Sigmoid colon (tissue), 7 donors: ENCODE results near the gene SAAL1. TPM values are rescaled to one million over a fixed set of nuclear protein-coding genes. Genes with fewer than 3 reads are reported as not detected.
"Not testable (repeated sequence)": the region's sequence is repeated elsewhere in the genome, so short reads cannot be mapped to it uniquely, and the experiment has no call there.

Experiments
- DNase-seq: peaks from one replicate; pipeline ENCODE4 v3.0.0-alpha.2; 2019
- H3K27ac ChIP-seq, 4 donors: fragments of 200-600 bp; sonication (generic); one replicate each; pipeline ENCODE4 v1.5.1; 2016 to 2019; ENCODE audit warnings: mild to moderate bottlenecking in 1 of 4
- H3K27me3 ChIP-seq, 3 donors: fragments of 200-600 bp; sonication (generic); one replicate each; pipeline ENCODE4 v1.5.1; 2019; ENCODE audit warnings: mild to moderate bottlenecking in 1 of 3
- H3K36me3 ChIP-seq, 4 donors: fragments of 200-600 bp; sonication (generic); one replicate each; pipeline ENCODE4 v1.5.1; 2016 to 2019
- H3K4me1 ChIP-seq, 4 donors: fragments of 200-600 bp; sonication (generic); one replicate each; pipeline ENCODE4 v1.5.1; 2017 to 2019
- H3K4me3 ChIP-seq, 4 donors: fragments of 200-600 bp; sonication (generic); one replicate each; pipeline ENCODE4 v1.5.1; 2017 to 2019; ENCODE audit warnings: mild to moderate bottlenecking in 2 of 4, moderate library complexity in 1 of 4
- H3K9me3 ChIP-seq, 4 donors: fragments of 200-600 bp in 3 of 4; sonication (generic) in 3 of 4; one replicate each; pipeline versions ENCODE4 v1.5.1 to v1.6.1; 2013 to 2019
- EP300 ChIP-seq, 4 donors: sonication (generic); formaldehyde crosslinking; IDR thresholded peaks; one replicate each; pipeline ENCODE4 v1.6.1; 2017; ENCODE audit warnings: antibody characterized with exemption in 4 of 4
- POLR2A ChIP-seq, 2 donors: fragments of 450-650 bp; IDR thresholded peaks; one replicate each; pipeline ENCODE4 v1.6.1; 2016; ENCODE audit warnings: antibody characterized with exemption in 2 of 2, mild to moderate bottlenecking in 2 of 2, moderate library complexity in 2 of 2
- POLR2AphosphoS5 ChIP-seq, 4 donors: sonication (generic); formaldehyde crosslinking; IDR thresholded peaks; one replicate each; pipeline ENCODE4 v1.6.1; 2017; ENCODE audit warnings: antibody characterized with exemption in 4 of 4
- WGBS, 2 donors: extraction: QIAGEN DNeasy Blood & Tissue Kit; methylation state at CpG; one replicate each; pipeline ENCODE4 v1.1.7; 2013; 5-methylcytosine and 5-hydroxymethylcytosine counted together
- intact Hi-C: fragments of 100-400 bp; cut with DNase I; formaldehyde crosslinking; loops from one replicate; pipeline ENCODE4 v1.15.1; 2023
- polyA plus RNA-seq, 3 donors: library from polyadenylated mRNA; stranded (reverse); fragments of 200-250 nt; gene quantifications; one replicate each; pipeline ENCODE4 v1.2.3, GENCODE V29; 2013
- total RNA-seq, 4 donors: library from RNA; depleted of rRNA; stranded (reverse); fragments of >200 nt; gene quantifications; one replicate each; pipeline ENCODE4 v1.1.0, GENCODE V29; 2016
- TF ChIP-seq, protein P1 (sequence below), 4 experiments: fragments of 450-650 bp in 3 of 4; fragments of 200-600 bp in 1 of 4; IDR thresholded peaks; one replicate each; pipeline ENCODE4 v1.5.1; 2016 to 2019; ENCODE audit warnings: antibody characterized with exemption in 4 of 4, mild to moderate bottlenecking in 3 of 4, moderate library complexity in 2 of 4
- donor health status: healthy with polysubstance abuse.
- donor health status: Bipolar disorder and iron deficiency.
- donor health status: healthy.

The SAAL1 gene
- total and polyA plus RNA-seq, 7 donors = 7.2 to 14.4 (median 11.5) TPM

- H3K4me3 ChIP-seq = no peak overlapping the region
- no peaks in the 10 kb centered on the region for H3K27me3 ChIP-seq
- no peak for DNase-seq
- H3K27ac ChIP-seq = no peak overlapping the region
- H3K4me1 ChIP-seq = no peaks in the 10 kb centered on the region
- intact Hi-C loops = no loop called here
- WGBS, 2 donors = 70 to 74% methylated on average over 5 of the region's 5 CpGs
- no peaks in the 10 kb centered on the region for H3K36me3 ChIP-seq
- H3K9me3 ChIP-seq = no peaks in the 10 kb centered on the region
- TF ChIP-seq POLR2A (IDR thresholded peaks at IDR 0.05) (no peak), EP300 (IDR thresholded peaks at IDR 0.05) (no peak), POLR2AphosphoS5 (IDR thresholded peaks at IDR 0.05) (no peak)
- TF ChIP-seq, protein P1, sequence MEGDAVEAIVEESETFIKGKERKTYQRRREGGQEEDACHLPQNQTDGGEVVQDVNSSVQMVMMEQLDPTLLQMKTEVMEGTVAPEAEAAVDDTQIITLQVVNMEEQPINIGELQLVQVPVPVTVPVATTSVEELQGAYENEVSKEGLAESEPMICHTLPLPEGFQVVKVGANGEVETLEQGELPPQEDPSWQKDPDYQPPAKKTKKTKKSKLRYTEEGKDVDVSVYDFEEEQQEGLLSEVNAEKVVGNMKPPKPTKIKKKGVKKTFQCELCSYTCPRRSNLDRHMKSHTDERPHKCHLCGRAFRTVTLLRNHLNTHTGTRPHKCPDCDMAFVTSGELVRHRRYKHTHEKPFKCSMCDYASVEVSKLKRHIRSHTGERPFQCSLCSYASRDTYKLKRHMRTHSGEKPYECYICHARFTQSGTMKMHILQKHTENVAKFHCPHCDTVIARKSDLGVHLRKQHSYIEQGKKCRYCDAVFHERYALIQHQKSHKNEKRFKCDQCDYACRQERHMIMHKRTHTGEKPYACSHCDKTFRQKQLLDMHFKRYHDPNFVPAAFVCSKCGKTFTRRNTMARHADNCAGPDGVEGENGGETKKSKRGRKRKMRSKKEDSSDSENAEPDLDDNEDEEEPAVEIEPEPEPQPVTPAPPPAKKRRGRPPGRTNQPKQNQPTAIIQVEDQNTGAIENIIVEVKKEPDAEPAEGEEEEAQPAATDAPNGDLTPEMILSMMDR (IDR thresholded peaks at IDR 0.05) = no peak
Observed at GRCh38 chr11:18144243-18144642, 38.4 kb upstream of the SAAL1 start.

GRCh38 chr11:18140145-18140544, 34.3 kb upstream of the SAAL1 start:
- no peaks in the 10 kb centered on the region for H3K9me3 ChIP-seq
- DNase-seq = no peak
- intact Hi-C loops = no loop called here
- no peaks in the 10 kb centered on the region for H3K27me3 ChIP-seq
- H3K27ac ChIP-seq = no peak overlapping the region
- no peaks in the 10 kb centered on the region for H3K36me3 ChIP-seq
- H3K4me3 ChIP-seq = no peak overlapping the region
- 92 to 97% methylated on average over 2 of the region's 2 CpGs for WGBS, 2 donors
- TF ChIP-seq POLR2AphosphoS5 (IDR thresholded peaks at IDR 0.05) (no peak), POLR2A (IDR thresholded peaks at IDR 0.05) (no peak), EP300 (IDR thresholded peaks at IDR 0.05) (no peak)
- TF ChIP-seq, protein P1 (IDR thresholded peaks at IDR 0.05) = no peak
- H3K4me1 ChIP-seq = no peaks in the 10 kb centered on the region

GRCh38 chr11:18137186-18137800, 31.4 kb upstream of the SAAL1 start:
- no peaks in the 10 kb centered on the region for H3K9me3 ChIP-seq
- H3K4me1 ChIP-seq = no peaks in the 10 kb centered on the region
- TF ChIP-seq, protein P1 (IDR thresholded peaks at IDR 0.05) = no peak
- TF ChIP-seq EP300 (IDR thresholded peaks at IDR 0.05) = no peak
- no peak for TF ChIP-seq POLR2AphosphoS5 (IDR thresholded peaks at IDR 0.05)
- no peak for TF ChIP-seq POLR2A (IDR thresholded peaks at IDR 0.05)
- 93 to 95% methylated on average over 29 of the region's 29 CpGs for WGBS, 2 donors
- no peak overlapping the region for H3K4me3 ChIP-seq
- H3K27ac ChIP-seq = no peak overlapping the region
- intact Hi-C loops = no loop called here
- no peak for DNase-seq
- no peaks in the 10 kb centered on the region for H3K27me3 ChIP-seq
- H3K36me3 ChIP-seq = no peaks in the 10 kb centered on the region

DNA sequence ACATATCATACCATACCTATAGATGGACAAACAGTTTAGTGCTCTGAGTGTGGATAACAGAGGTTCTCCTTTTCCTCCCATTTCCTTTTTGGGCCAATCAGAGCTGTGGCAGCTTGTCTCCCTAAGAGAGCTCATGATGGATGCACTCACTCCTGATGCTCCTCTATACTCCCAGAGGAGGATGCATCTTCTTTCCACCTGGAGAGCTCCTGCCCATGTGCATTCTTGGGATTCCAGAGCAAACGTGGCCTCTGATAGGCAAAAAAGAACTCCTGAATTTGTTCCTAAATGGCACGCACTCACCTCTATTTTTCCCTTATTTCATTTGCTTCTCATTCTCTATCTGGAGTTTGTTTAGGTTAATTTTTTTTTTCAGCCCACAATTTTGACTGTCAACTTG, 29.4 kb upstream of the SAAL1 start:
- intact Hi-C loops = no loop called here
- H3K9me3 ChIP-seq = no peaks in the 10 kb centered on the region
- no peaks in the 10 kb centered on the region for H3K36me3 ChIP-seq
- DNase-seq = no peak
- H3K4me3 ChIP-seq = no peak overlapping the region
- 38 to 44% methylated on average over 2 of the region's 2 CpGs for WGBS, 2 donors
- no peak overlapping the region for H3K27ac ChIP-seq
- H3K4me1 ChIP-seq = no peaks in the 10 kb centered on the region
- TF ChIP-seq, protein P1 (IDR thresholded peaks at IDR 0.05) = no peak
- TF ChIP-seq POLR2A (IDR thresholded peaks at IDR 0.05) (no peak), EP300 (IDR thresholded peaks at IDR 0.05) (no peak), POLR2AphosphoS5 (IDR thresholded peaks at IDR 0.05) (no peak)
- H3K27me3 ChIP-seq = no peaks in the 10 kb centered on the region

DNA sequence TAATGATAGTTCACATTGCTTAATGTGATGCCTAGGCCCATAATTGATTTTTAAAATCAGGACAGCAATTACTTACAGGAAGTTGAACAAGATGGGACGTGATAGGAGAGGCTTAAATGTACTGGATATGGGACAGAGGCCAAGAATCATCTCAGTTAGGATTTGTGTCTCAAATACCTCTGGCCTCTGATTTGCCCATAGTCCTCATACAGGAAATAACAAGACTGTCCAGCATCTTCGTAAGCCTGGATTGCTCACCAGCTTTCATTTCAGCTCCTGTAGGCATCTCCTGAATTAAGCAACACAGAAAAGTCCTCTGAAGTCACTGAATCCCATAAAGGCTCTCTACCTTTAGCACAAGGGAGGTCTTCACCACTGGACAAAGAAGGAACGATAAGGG, 26.5 kb upstream of the SAAL1 start, which contains the start of gene MRGPRX3:
TSS of gene MRGPRX3 (plus strand) at position 231 of the 400 bp plus-strand sequence. CDS start 4,632 bp downstream, outside the sequence.
- 47 to 66% methylated on average over 3 of the region's 3 CpGs for WGBS, 2 donors
- Histone ChIP-seq H3K27me3 (no peaks in the 10 kb centered on the region), H3K36me3 (no peaks in the 10 kb centered on the region), H3K4me1 (no peaks in the 10 kb centered on the region), H3K9me3 (no peaks in the 10 kb centered on the region), H3K4me3 (no peak within 1 kb of the TSS), H3K27ac (no peak within 1 kb of the TSS)
- TF ChIP-seq POLR2AphosphoS5 (IDR thresholded peaks at IDR 0.05) (no peak), POLR2A (IDR thresholded peaks at IDR 0.05) (no peak), EP300 (IDR thresholded peaks at IDR 0.05) (no peak)
- TF ChIP-seq, protein P1 (IDR thresholded peaks at IDR 0.05) = no peak
- intact Hi-C loops = no loop called here
- no peak for DNase-seq

GRCh38 chr11:18131115-18131514, 25.2 kb upstream of the SAAL1 start:
- DNase-seq, H3K4me1 ChIP-seq, H3K27me3 ChIP-seq, intact Hi-C loops, H3K9me3 ChIP-seq, H3K36me3 ChIP-seq, H3K4me3 ChIP-seq, H3K27ac ChIP-seq: not testable (repeated sequence)
- WGBS, 2 donors = 78 to 87% methylated on average over 4 of the region's 4 CpGs

- H3K27ac ChIP-seq, H3K4me1 ChIP-seq, H3K4me3 ChIP-seq, intact Hi-C loops, H3K9me3 ChIP-seq, H3K36me3 ChIP-seq, DNase-seq, H3K27me3 ChIP-seq: not testable (repeated sequence)
- 83 to 89% methylated on average over 20 of the region's 20 CpGs for WGBS, 2 donors
Observed at GRCh38 chr11:18121331-18121828, 15.5 kb upstream of the SAAL1 start.
